ENCODE measurements around the gene GUCA2B. TPM values are rescaled to one million over a fixed set of nuclear protein-coding genes. Genes with fewer than 3 reads are reported as not detected.

GUCA2B gene
- total RNA-seq (not detected), polyA plus RNA-seq (1 to 10 TPM; 1.7 to 3.3 TPM)

DNA sequence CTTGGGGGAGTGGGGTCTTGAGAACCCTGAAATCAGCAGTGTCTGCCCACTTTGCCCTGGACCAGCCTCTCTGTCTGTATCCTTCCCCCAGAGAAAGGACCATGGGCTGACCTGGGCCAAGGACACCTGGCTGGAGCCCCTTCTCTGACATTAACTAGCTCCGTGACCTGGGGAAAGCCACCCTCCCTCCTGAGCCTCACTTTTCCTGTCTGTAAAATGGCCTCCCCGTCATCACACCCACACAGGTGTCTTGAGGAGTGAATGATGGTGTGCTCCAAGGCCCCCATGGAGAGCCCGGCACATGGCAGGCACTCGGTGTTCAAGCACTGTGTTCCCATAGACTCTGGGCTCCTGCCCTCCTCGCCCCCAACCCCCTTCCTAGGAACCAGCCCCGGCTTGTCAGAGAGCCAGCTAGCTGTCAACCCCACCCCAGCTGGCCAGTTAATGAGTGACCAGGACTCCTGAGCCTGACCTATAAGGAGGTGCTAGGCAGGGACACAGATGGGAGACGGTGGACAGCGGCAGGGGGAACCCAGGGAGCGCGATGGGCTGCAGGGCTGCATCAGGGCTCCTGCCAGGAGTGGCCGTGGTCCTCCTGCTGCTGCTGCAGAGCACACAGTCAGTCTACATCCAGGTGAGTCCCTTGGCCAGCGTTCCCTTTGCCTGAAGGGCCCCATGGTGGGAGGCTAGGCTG lies at the start of gene GUCA2B:
TSS of gene GUCA2B (plus strand) at position 504 of the 694 bp plus-strand sequence. CDS start at position 545, 41 bp downstream.
- H3K27me3 ChIP-seq (ENCODE audit: control insufficient read depth in 4 of 4, insufficient read depth in 4 of 4, low read length in 3 of 4): no peaks in the 10 kb centered on the region
- H3K9ac ChIP-seq (ENCODE audit: low read depth in 1 of 2, low read length in 2 of 2): no peak within 1 kb of the TSS
- no peaks in the 10 kb centered on the region for H3K9me3 ChIP-seq (ENCODE audit: control insufficient read depth in 4 of 4, low read length in 3 of 4)
- no peak within 1 kb of the TSS for H3K4me3 ChIP-seq (ENCODE audit: low read depth in 1 of 3, low read length in 3 of 3)
- no peak for DNase-seq (ENCODE audit: low spot score)
- peaks cover 8 to 20% (median 10%) of the 10 kb centered on the region in 4 donors for H3K4me1 ChIP-seq (ENCODE audit: control insufficient read depth in 4 of 4, insufficient read depth in 4 of 4, low read length in 3 of 4)
- peak within 1 kb of the TSS; percentile 66 to 90 for H3K27ac ChIP-seq (ENCODE audit: low read depth in 1 of 2, low read length in 2 of 2)
- WGBS: 68% methylated on average over 12 of the region's 12 CpGs
- TF ChIP-seq EGR1 (IDR thresholded peaks at IDR 0.05; ENCODE audit: low read depth in 2 of 2): no peak
- TF ChIP-seq HNF4A (conservative IDR thresholded peaks at IDR 0.05): no peak
- no peak for TF ChIP-seq RXRA (IDR thresholded peaks at IDR 0.05)
- no peak for TF ChIP-seq GABPA (IDR thresholded peaks at IDR 0.05 in 1 of 2, conservative IDR thresholded peaks at IDR 0.05 in 1 of 2)
- no peak for TF ChIP-seq FOXA2 (IDR thresholded peaks at IDR 0.05)
- no peak for TF ChIP-seq SP1 (IDR thresholded peaks at IDR 0.05)
- TF ChIP-seq, protein P1, sequence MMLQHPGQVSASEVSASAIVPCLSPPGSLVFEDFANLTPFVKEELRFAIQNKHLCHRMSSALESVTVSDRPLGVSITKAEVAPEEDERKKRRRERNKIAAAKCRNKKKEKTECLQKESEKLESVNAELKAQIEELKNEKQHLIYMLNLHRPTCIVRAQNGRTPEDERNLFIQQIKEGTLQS (IDR thresholded peaks at IDR 0.05): no peak
- TF ChIP-seq REST (IDR thresholded peaks at IDR 0.05): no peak
- TF ChIP-seq HNF4G (IDR thresholded peaks at IDR 0.05): no peak
- TF ChIP-seq, protein P2, sequence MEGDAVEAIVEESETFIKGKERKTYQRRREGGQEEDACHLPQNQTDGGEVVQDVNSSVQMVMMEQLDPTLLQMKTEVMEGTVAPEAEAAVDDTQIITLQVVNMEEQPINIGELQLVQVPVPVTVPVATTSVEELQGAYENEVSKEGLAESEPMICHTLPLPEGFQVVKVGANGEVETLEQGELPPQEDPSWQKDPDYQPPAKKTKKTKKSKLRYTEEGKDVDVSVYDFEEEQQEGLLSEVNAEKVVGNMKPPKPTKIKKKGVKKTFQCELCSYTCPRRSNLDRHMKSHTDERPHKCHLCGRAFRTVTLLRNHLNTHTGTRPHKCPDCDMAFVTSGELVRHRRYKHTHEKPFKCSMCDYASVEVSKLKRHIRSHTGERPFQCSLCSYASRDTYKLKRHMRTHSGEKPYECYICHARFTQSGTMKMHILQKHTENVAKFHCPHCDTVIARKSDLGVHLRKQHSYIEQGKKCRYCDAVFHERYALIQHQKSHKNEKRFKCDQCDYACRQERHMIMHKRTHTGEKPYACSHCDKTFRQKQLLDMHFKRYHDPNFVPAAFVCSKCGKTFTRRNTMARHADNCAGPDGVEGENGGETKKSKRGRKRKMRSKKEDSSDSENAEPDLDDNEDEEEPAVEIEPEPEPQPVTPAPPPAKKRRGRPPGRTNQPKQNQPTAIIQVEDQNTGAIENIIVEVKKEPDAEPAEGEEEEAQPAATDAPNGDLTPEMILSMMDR (IDR thresholded peaks at IDR 0.05; ENCODE audit: low read depth, low read length, missing input control): no peak
- TF ChIP-seq, protein P3, sequence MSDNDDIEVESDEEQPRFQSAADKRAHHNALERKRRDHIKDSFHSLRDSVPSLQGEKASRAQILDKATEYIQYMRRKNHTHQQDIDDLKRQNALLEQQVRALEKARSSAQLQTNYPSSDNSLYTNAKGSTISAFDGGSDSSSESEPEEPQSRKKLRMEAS (IDR thresholded peaks at IDR 0.05): no peak
- no peak for TF ChIP-seq JUND (IDR thresholded peaks at IDR 0.05)
- H3K36me3 ChIP-seq (ENCODE audit: control insufficient read depth in 4 of 4, insufficient read depth in 3 of 4, low read depth in 1 of 4, low read length in 3 of 4): no peaks in the 10 kb centered on the region

GRCh38 chr1:42105025-42105424 lies 48.2 kb upstream of the GUCA2B start:
- DNase-seq (ENCODE audit: low spot score): no peak
- Histone ChIP-seq H3K9me3 (ENCODE audit: control insufficient read depth in 4 of 4, low read length in 3 of 4) (peaks cover 0 to 2% (median 0%) of the 10 kb centered on the region in 4 donors), H3K27ac (ENCODE audit: low read depth in 1 of 2, low read length in 2 of 2) (no peak overlapping the region), H3K4me3 (ENCODE audit: low read depth in 1 of 3, low read length in 3 of 3) (no peak overlapping the region), H3K27me3 (ENCODE audit: control insufficient read depth in 4 of 4, insufficient read depth in 4 of 4, low read length in 3 of 4) (no peaks in the 10 kb centered on the region), H3K4me1 (ENCODE audit: control insufficient read depth in 4 of 4, insufficient read depth in 4 of 4, low read length in 3 of 4) (no peaks in the 10 kb centered on the region), H3K36me3 (ENCODE audit: control insufficient read depth in 4 of 4, insufficient read depth in 3 of 4, low read depth in 1 of 4, low read length in 3 of 4) (no peaks in the 10 kb centered on the region), H3K9ac (ENCODE audit: low read depth in 1 of 2, low read length in 2 of 2) (no peak overlapping the region)
- 87% methylated on average over 1 of the region's 1 CpG for whole genome bisulfite sequencing
- TF ChIP-seq TAF1 (conservative IDR thresholded peaks at IDR 0.05): no peak
- no peak for TF ChIP-seq RXRA (IDR thresholded peaks at IDR 0.05)
- no peak for TF ChIP-seq FOXA2 (IDR thresholded peaks at IDR 0.05)
- no peak for TF ChIP-seq REST (IDR thresholded peaks at IDR 0.05)
- TF ChIP-seq ZBTB33 (IDR thresholded peaks at IDR 0.05): no peak
- TF ChIP-seq RAD21 (IDR thresholded peaks at IDR 0.05): no peak
- TF ChIP-seq FOXA1 (IDR thresholded peaks at IDR 0.05): no peak
- TF ChIP-seq YY1 (IDR thresholded peaks at IDR 0.05): no peak
- TF ChIP-seq, protein P1 (IDR thresholded peaks at IDR 0.05): no peak
- no peak for TF ChIP-seq JUND (IDR thresholded peaks at IDR 0.05)
- TF ChIP-seq EGR1 (IDR thresholded peaks at IDR 0.05; ENCODE audit: low read depth in 2 of 2): no peak
- TF ChIP-seq, protein P3 (IDR thresholded peaks at IDR 0.05): no peak
- no peak for TF ChIP-seq SP1 (IDR thresholded peaks at IDR 0.05)

Measured in liver (tissue), 9 donors.